ENCODE results near the gene HARS2. TPM values are rescaled to one million over a fixed set of nuclear protein-coding genes. Genes with fewer than 3 reads are reported as not detected.
A peak's percentile ranks its signal among the peaks of the same experiment; 100 is the strongest.

HARS2 gene
- total and polyA plus RNA-seq, 4 donors, result 15.6 to 37.2 (median 21.7) TPM

GRCh38 chr5:140674629-140675028, 16.6 kb upstream of the HARS2 start:
- ATAC-seq (ENCODE audit: insufficient read depth, low FRiP score) (no peak), DNase-seq (no peak)
- Histone ChIP-seq H3K9ac (ENCODE audit: insufficient read depth in 1 of 2, low read length in 2 of 2) (no peak overlapping the region), H3K27me3 (ENCODE audit: control insufficient read depth in 3 of 3, insufficient read depth in 3 of 3, low read length in 2 of 3) (no peaks in the 10 kb centered on the region), H3K4me3 (no peak overlapping the region), H3K9me3 (ENCODE audit: control insufficient read depth in 4 of 4, insufficient read depth in 3 of 4, low read length in 3 of 4) (no peaks in the 10 kb centered on the region), H3K27ac (ENCODE audit: low read depth in 1 of 2, low read length in 1 of 2) (no peak overlapping the region), H3K36me3 (ENCODE audit: control insufficient read depth in 4 of 4, insufficient read depth in 4 of 4, low read length in 4 of 4) (peaks cover 34 to 69% (median 36%) of the 10 kb centered on the region in 4 donors), H3K4me1 (ENCODE audit: control insufficient read depth in 5 of 5, insufficient read depth in 5 of 5, low read length in 5 of 5) (no peaks in the 10 kb centered on the region)
- whole genome bisulfite sequencing, 2 donors, result 93 to 94% methylated on average over 4 of the region's 4 CpGs
- no peak for TF ChIP-seq CTCF (IDR thresholded peaks at IDR 0.05; ENCODE audit: control extremely low read depth, extremely low read depth)

GRCh38 chr5:140677947-140678346, 13.3 kb upstream of the HARS2 start:
- H3K4me3 ChIP-seq, result no peak overlapping the region
- no peaks in the 10 kb centered on the region for H3K9me3 ChIP-seq (ENCODE audit: control insufficient read depth in 4 of 4, insufficient read depth in 3 of 4, low read length in 3 of 4)
- ATAC-seq (ENCODE audit: insufficient read depth, low FRiP score) (no peak), DNase-seq (no peak)
- no peak overlapping the region for H3K9ac ChIP-seq (ENCODE audit: insufficient read depth in 1 of 2, low read length in 2 of 2)
- TF ChIP-seq CTCF (IDR thresholded peaks at IDR 0.05; ENCODE audit: control extremely low read depth, extremely low read depth), result no peak
- H3K4me1 ChIP-seq (ENCODE audit: control insufficient read depth in 5 of 5, insufficient read depth in 5 of 5, low read length in 5 of 5), result no peaks in the 10 kb centered on the region
- H3K36me3 ChIP-seq (ENCODE audit: control insufficient read depth in 4 of 4, insufficient read depth in 4 of 4, low read length in 4 of 4), result peaks cover 36 to 61% (median 42%) of the 10 kb centered on the region in 4 donors
- WGBS, 2 donors, result 80 to 95% methylated on average over 3 of the region's 3 CpGs
- H3K27ac ChIP-seq (ENCODE audit: low read depth in 1 of 2, low read length in 1 of 2), result no peak overlapping the region
- no peaks in the 10 kb centered on the region for H3K27me3 ChIP-seq (ENCODE audit: control insufficient read depth in 3 of 3, insufficient read depth in 3 of 3, low read length in 2 of 3)

- H3K4me1 ChIP-seq (ENCODE audit: control insufficient read depth in 5 of 5, insufficient read depth in 5 of 5, low read length in 5 of 5), result no peaks in the 10 kb centered on the region
- TF ChIP-seq CTCF (IDR thresholded peaks at IDR 0.05; ENCODE audit: control extremely low read depth, extremely low read depth), result no peak
- peaks cover 37 to 57% (median 44%) of the 10 kb centered on the region in 4 donors for H3K36me3 ChIP-seq (ENCODE audit: control insufficient read depth in 4 of 4, insufficient read depth in 4 of 4, low read length in 4 of 4)
- H3K27ac ChIP-seq (ENCODE audit: low read depth in 1 of 2, low read length in 1 of 2), result no peak overlapping the region
- H3K27me3 ChIP-seq (ENCODE audit: control insufficient read depth in 3 of 3, insufficient read depth in 3 of 3, low read length in 2 of 3), result no peaks in the 10 kb centered on the region
- DNase-seq (no peak), ATAC-seq (ENCODE audit: insufficient read depth, low FRiP score) (no peak)
- 97 to 99% methylated on average over 7 of the region's 7 CpGs for WGBS, 2 donors
- no peak overlapping the region for H3K9ac ChIP-seq (ENCODE audit: insufficient read depth in 1 of 2, low read length in 2 of 2)
- H3K9me3 ChIP-seq (ENCODE audit: control insufficient read depth in 4 of 4, insufficient read depth in 3 of 4, low read length in 3 of 4), result no peaks in the 10 kb centered on the region
- no peak overlapping the region for H3K4me3 ChIP-seq
Measured at GRCh38 chr5:140678993-140679392, 12.3 kb upstream of the HARS2 start.

- Histone ChIP-seq H3K4me1 (ENCODE audit: control insufficient read depth in 5 of 5, insufficient read depth in 5 of 5, low read length in 5 of 5) (peaks cover 0 to 13% (median 9%) of the 10 kb centered on the region in 5 donors), H3K36me3 (ENCODE audit: control insufficient read depth in 4 of 4, insufficient read depth in 4 of 4, low read length in 4 of 4) (peaks cover 6 to 26% (median 20%) of the 10 kb centered on the region in 4 donors), H3K27ac (ENCODE audit: low read depth in 1 of 2, low read length in 1 of 2) (peak overlapping the region; percentile 68 to 75), H3K9me3 (ENCODE audit: control insufficient read depth in 4 of 4, insufficient read depth in 3 of 4, low read length in 3 of 4) (no peaks in the 10 kb centered on the region), H3K4me3 (peak overlapping the region; percentile 87), H3K27me3 (ENCODE audit: control insufficient read depth in 3 of 3, insufficient read depth in 3 of 3, low read length in 2 of 3) (no peaks in the 10 kb centered on the region), H3K9ac (ENCODE audit: insufficient read depth in 1 of 2, low read length in 2 of 2) (peak overlapping the region in 1 of 2 donors; percentile 96)
- 54 to 62% methylated on average over 8 of the region's 8 CpGs for WGBS, 2 donors
- ATAC-seq (ENCODE audit: insufficient read depth, low FRiP score) (no peak), DNase-seq (no peak)
- TF ChIP-seq CTCF (IDR thresholded peaks at IDR 0.05; ENCODE audit: control extremely low read depth, extremely low read depth), result no peak
Measured at GRCh38 chr5:140690376-140690932, 801 bp upstream of the HARS2 start.

All from lung (tissue), 12 donors.